Cerebellar cortex (tissue), 1 donor: ENCODE data around the gene FUT8.
"Not testable (repeated sequence)": the region's sequence is repeated elsewhere in the genome, so short reads cannot be mapped to it uniquely, and the experiment has no call there.

ENCODE experiments used
- DNase-seq: peaks from one replicate; pipeline ENCODE4 v3.0.0-alpha.2; 2015; ENCODE audit warnings: low spot score

The FUT8 gene

GRCh38 chr14:65419593-65420252, 7.2 kb downstream of the FUT8 start:
- DNase-seq: no peak

- DNase-seq: no peak
Measured at GRCh38 chr14:65421201-65421981, 8.9 kb downstream of the FUT8 start.

- no peak for DNase-seq
Measured at GRCh38 chr14:65422088-65422834, 9.7 kb downstream of the FUT8 start.

GRCh38 chr14:65423982-65424381, 11.5 kb downstream of the FUT8 start:
- DNase-seq: no peak

- no peak for DNase-seq
Measured at GRCh38 chr14:65424531-65424930, 12.0 kb downstream of the FUT8 start.

- no peak for DNase-seq
Measured at GRCh38 chr14:65425885-65426284, 13.4 kb downstream of the FUT8 start.

- not testable (repeated sequence) for DNase-seq
Measured at GRCh38 chr14:65426902-65427301, 14.4 kb downstream of the FUT8 start.

GRCh38 chr14:65428691-65429090, 16.2 kb downstream of the FUT8 start:
- no peak for DNase-seq

- DNase-seq: no peak
Measured at GRCh38 chr14:65429757-65430156, 17.2 kb downstream of the FUT8 start.

- no peak for DNase-seq
Measured at GRCh38 chr14:65431245-65431644, 18.7 kb downstream of the FUT8 start.

- DNase-seq: no peak
Measured at GRCh38 chr14:65431951-65432350, 19.4 kb downstream of the FUT8 start.

- DNase-seq: no peak
Measured at GRCh38 chr14:65432361-65432948, 19.9 kb downstream of the FUT8 start.

- no peak for DNase-seq
Measured at GRCh38 chr14:65433157-65433556, 20.6 kb downstream of the FUT8 start.

- DNase-seq: no peak
Measured at GRCh38 chr14:65433646-65434045, 21.1 kb downstream of the FUT8 start.

- peak; percentile 28 for DNase-seq
Measured at GRCh38 chr14:65434216-65434850, 21.8 kb downstream of the FUT8 start.

GRCh38 chr14:65438266-65438933, 25.9 kb downstream of the FUT8 start:
- DNase-seq: no peak

- no peak for DNase-seq
Measured at GRCh38 chr14:65439117-65439516, 26.6 kb downstream of the FUT8 start.

GRCh38 chr14:65440230-65440629, 27.7 kb downstream of the FUT8 start:
- no peak for DNase-seq

GRCh38 chr14:65444230-65444629, 31.7 kb downstream of the FUT8 start:
- DNase-seq: no peak

GRCh38 chr14:65446159-65446558, 33.6 kb downstream of the FUT8 start:
- DNase-seq: peak; percentile 34

GRCh38 chr14:65449647-65450046, 37.1 kb downstream of the FUT8 start:
- no peak for DNase-seq
